Upper lobe of left lung (tissue), 6 donors: Measurements from ENCODE around the gene MALRD1. TPM values are rescaled to one million over a fixed set of nuclear protein-coding genes. Genes with fewer than 3 reads are reported as not detected.

Experiments used
- ATAC-seq, 2 donors: fragments of 200-7000 bp; cut with Tn5 transposase; one replicate each; pipeline ENCODE4 v1.9.1; 2022; ENCODE audit warnings: mild to moderate bottlenecking in 2 of 2, moderate library complexity in 2 of 2; ENCODE audit not compliant: low FRiP score in 2 of 2
- DNase-seq, 2 donors: peaks; one replicate each; pipeline ENCODE4 v3.0.0-alpha.2; 2019 to 2020
- H3K27ac ChIP-seq, 4 donors: fragments of 200-600 bp; sonication (generic); one replicate each; pipeline ENCODE4 v1.5.1; 2016 to 2019
- H3K27me3 ChIP-seq, 4 donors: fragments of 200-600 bp; sonication (generic); one replicate each; pipeline ENCODE4 v1.5.1; 2017 to 2019
- H3K36me3 ChIP-seq, 4 donors: fragments of 200-600 bp; sonication (generic); one replicate each; pipeline ENCODE4 v1.5.1; 2016 to 2019
- H3K4me1 ChIP-seq, 4 donors: fragments of 200-600 bp; sonication (generic); one replicate each; pipeline ENCODE4 v1.5.1; 2018 to 2019
- H3K4me3 ChIP-seq, 4 donors: fragments of 200-600 bp; sonication (generic); one replicate each; pipeline ENCODE4 v1.5.1; 2017 to 2019; ENCODE audit warnings: mild to moderate bottlenecking in 2 of 4, moderate library complexity in 1 of 4
- H3K9me3 ChIP-seq, 4 donors: fragments of 200-600 bp; sonication (generic); one replicate each; pipeline ENCODE4 v1.5.1; 2018 to 2019
- EP300 ChIP-seq, 4 donors: sonication (generic); formaldehyde crosslinking; IDR thresholded peaks; one replicate each; pipeline ENCODE4 v1.5.1; 2017; ENCODE audit warnings: antibody characterized with exemption in 4 of 4, control low read depth in 2 of 4
- POLR2A ChIP-seq, 4 donors: fragments of 450-650 bp; IDR thresholded peaks; one replicate each; pipeline ENCODE4 v1.5.1; 2016 to 2017; ENCODE audit warnings: antibody characterized with exemption in 4 of 4, mild to moderate bottlenecking in 2 of 4
- POLR2AphosphoS5 ChIP-seq, 2 donors: sonication (generic); formaldehyde crosslinking; IDR thresholded peaks; one replicate each; pipeline ENCODE4 v1.5.1; 2017; ENCODE audit warnings: antibody characterized with exemption in 2 of 2
- WGBS, 2 donors: methylation state at CpG; one replicate each; pipeline ENCODE4 v1.1.5; 2017 to 2018; 5-methylcytosine and 5-hydroxymethylcytosine counted together
- total RNA-seq, 6 donors: library from RNA; depleted of rRNA in 4 of 6; stranded (reverse); fragments of >200 nt in 4 of 6; gene quantifications; one replicate each; pipeline versions ENCODE4 v1.1.0 to v1.2.1, GENCODE V29; 2016 to 2021
- TF ChIP-seq, protein P1 (sequence below), 6 experiments: fragments of 450-650 bp in 4 of 6; fragments of 200-600 bp in 2 of 6; sonication (generic) in 2 of 6; IDR thresholded peaks; one replicate each; pipeline ENCODE4 v1.5.1; 2016 to 2019; ENCODE audit warnings: antibody characterized with exemption in 6 of 6
- donor health status: DM: no; HTN: no; CAD: no; lungs with moderate emphysema.
- donor health status: DM: no; HTN: yes; CAD: no; lungs with severe emphysema.

MALRD1 gene
- total RNA-seq, 6 donors from 2014 or later: 2.7 to 21.0 (median 7.5) TPM

DNA sequence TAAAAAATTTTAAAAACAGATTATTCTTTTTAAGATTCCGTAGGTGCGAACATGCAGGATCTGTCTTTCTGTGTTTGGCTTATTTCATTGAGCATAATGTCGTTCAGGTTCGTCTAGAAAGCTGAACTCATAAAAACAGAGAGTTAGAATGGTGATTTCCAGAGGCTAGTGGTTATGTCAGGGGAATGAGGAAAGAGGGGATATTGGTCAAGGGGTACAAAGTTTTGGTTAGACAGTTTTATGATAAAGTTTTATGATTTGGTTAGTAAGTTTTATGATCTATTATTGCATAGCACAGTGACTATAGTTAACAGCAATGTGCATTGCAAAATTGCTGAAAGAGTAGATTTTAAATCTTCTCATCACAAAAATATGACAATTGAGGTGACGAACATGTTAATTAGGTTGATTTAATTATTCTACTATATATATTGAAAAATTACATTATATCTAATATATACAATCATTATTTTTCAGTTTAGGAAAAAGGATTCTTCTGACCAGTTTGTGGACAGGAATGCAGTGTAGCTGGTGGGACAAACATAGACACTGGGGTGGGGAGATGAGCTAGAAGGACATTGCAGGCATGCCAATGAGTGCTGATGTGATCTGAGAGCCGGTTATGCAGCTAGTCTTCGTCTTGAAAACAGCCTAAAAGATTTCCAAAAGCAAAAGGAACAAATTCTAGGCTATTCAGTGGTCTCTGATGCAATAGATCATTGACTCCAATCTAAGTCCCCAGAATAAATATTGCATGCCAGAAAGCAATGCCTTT, 31.3 kb upstream of the MALRD1 start:
- ATAC-seq: no peak
- H3K36me3 ChIP-seq: no peaks in the 10 kb centered on the region
- 79 to 83% methylated on average over 7 of the region's 7 CpGs for WGBS, 2 donors

DNA sequence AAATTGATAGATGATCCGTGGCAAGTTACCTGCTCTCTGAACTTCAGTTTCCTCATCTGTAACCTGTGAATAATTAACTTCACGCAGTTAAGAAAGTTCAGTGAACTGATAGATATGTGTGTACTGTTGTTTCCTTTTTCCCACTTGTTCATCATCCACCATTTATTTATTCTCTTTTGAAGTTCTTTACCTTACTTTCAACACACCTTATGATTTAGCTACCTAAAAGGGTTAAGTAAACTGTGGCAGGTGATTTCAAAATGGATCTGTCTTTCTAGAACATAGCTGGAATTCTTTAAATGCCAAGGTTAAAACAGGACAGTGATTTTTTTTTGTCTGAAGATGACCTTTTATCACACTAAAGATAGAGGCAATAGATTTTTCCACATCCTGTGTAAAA, 27.4 kb upstream of the MALRD1 start:
- no peak for ATAC-seq
- Histone ChIP-seq H3K9me3 (no peaks in the 10 kb centered on the region), H3K27ac (no peak overlapping the region), H3K27me3 (no peaks in the 10 kb centered on the region), H3K4me3 (no peak overlapping the region), H3K4me1 (no peaks in the 10 kb centered on the region), H3K36me3 (no peaks in the 10 kb centered on the region)
- TF ChIP-seq, protein P1, sequence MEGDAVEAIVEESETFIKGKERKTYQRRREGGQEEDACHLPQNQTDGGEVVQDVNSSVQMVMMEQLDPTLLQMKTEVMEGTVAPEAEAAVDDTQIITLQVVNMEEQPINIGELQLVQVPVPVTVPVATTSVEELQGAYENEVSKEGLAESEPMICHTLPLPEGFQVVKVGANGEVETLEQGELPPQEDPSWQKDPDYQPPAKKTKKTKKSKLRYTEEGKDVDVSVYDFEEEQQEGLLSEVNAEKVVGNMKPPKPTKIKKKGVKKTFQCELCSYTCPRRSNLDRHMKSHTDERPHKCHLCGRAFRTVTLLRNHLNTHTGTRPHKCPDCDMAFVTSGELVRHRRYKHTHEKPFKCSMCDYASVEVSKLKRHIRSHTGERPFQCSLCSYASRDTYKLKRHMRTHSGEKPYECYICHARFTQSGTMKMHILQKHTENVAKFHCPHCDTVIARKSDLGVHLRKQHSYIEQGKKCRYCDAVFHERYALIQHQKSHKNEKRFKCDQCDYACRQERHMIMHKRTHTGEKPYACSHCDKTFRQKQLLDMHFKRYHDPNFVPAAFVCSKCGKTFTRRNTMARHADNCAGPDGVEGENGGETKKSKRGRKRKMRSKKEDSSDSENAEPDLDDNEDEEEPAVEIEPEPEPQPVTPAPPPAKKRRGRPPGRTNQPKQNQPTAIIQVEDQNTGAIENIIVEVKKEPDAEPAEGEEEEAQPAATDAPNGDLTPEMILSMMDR (IDR thresholded peaks at IDR 0.05): no peak
- TF ChIP-seq POLR2A (IDR thresholded peaks at IDR 0.05): no peak
- WGBS, 2 donors: 73 to 75% methylated on average over 2 of the region's 2 CpGs
- no peak for DNase-seq

More for the DNA sequence above, 31.3 kb upstream of the MALRD1 start:
- H3K4me3 ChIP-seq: no peak overlapping the region
- H3K4me1 ChIP-seq: no peaks in the 10 kb centered on the region
- no peaks in the 10 kb centered on the region for H3K27me3 ChIP-seq
- no peak overlapping the region for H3K27ac ChIP-seq
- no peak for TF ChIP-seq EP300 (IDR thresholded peaks at IDR 0.05)
- TF ChIP-seq POLR2A (IDR thresholded peaks at IDR 0.05): no peak
- TF ChIP-seq POLR2AphosphoS5 (IDR thresholded peaks at IDR 0.05): no peak
- TF ChIP-seq, protein P1 (IDR thresholded peaks at IDR 0.05): no peak
- H3K9me3 ChIP-seq: peaks cover 0 to 4% (median 0%) of the 10 kb centered on the region in 4 donors
- DNase-seq: no peak

DNA sequence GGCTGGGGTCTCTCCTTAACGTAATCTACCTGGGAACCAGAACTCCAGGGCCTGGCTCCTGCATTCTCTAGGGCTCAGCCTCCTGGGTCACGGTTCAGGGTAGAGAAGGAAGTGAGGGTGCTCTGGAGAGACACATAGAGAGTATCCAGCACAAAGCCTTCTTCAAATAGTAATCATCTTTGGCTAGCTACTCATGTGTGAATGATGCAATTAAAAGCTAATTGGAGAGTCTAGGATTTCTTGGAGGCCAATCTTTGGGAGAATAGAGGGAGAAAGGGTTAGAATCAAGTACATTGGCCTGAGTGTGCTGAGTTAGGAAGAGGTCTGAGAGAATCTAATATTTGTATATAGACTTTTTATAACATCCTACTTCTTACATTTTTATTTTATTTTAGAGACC, 24.0 kb upstream of the MALRD1 start:
- DNase-seq (no peak), ATAC-seq (no peak)
- Histone ChIP-seq H3K36me3 (no peaks in the 10 kb centered on the region), H3K4me1 (no peaks in the 10 kb centered on the region), H3K4me3 (no peak overlapping the region), H3K27ac (no peak overlapping the region), H3K27me3 (no peaks in the 10 kb centered on the region), H3K9me3 (no peaks in the 10 kb centered on the region)
- 72 to 91% methylated on average over 2 of the region's 2 CpGs for WGBS, 2 donors
- TF ChIP-seq, protein P1 (IDR thresholded peaks at IDR 0.05): no peak
- no peak for TF ChIP-seq POLR2AphosphoS5 (IDR thresholded peaks at IDR 0.05)
- TF ChIP-seq POLR2A (IDR thresholded peaks at IDR 0.05): no peak
- TF ChIP-seq EP300 (IDR thresholded peaks at IDR 0.05): no peak

DNA sequence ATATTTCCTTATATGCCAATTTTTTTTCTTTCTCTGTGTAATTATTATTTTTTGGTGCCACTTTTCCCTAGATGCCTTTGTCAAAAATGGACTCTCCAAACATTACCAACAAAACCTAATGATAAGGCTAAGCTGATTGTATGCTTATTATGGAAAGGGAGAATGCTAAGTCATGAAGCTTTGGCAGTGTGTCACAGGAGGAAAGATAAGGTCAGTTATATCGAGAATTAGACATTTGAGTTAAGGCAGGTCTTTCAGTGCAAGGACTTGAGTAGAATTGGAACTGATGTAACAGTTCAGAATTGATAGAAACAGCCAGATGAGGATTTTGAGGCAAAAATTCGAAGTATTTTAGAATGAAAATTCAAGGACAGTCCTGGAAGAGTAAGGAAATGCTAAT, 16.8 kb upstream of the MALRD1 start:
- H3K9me3 ChIP-seq: no peaks in the 10 kb centered on the region
- TF ChIP-seq, protein P1 (IDR thresholded peaks at IDR 0.05): no peak
- no peak for TF ChIP-seq POLR2AphosphoS5 (IDR thresholded peaks at IDR 0.05)
- no peak for TF ChIP-seq POLR2A (IDR thresholded peaks at IDR 0.05)
- no peak for TF ChIP-seq EP300 (IDR thresholded peaks at IDR 0.05)
- no peak overlapping the region for H3K27ac ChIP-seq
- DNase-seq (no peak), ATAC-seq (no peak)
- no peak overlapping the region for H3K4me3 ChIP-seq
- 57 to 72% methylated on average over 2 of the region's 2 CpGs for WGBS, 2 donors
- H3K4me1 ChIP-seq: no peaks in the 10 kb centered on the region
- H3K36me3 ChIP-seq: no peaks in the 10 kb centered on the region
- no peaks in the 10 kb centered on the region for H3K27me3 ChIP-seq

DNA sequence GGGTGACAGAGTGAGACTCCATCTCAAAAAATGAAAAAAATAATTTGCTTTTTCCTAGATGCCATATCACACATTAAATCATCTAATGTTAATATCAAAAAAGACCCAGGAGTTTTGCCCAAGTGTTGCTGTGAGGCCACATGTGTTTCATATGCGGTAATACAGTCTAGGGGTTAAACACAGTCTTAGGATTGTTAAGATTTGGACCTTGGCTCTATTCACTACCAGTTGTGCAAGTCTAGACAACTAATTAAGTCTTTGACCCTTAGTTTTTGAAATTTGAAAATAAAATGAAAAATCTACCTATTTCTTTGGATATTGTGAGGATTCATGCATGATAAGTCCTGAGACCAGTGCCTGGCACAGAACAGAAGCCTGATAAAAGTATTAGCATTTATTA, 14.9 kb upstream of the MALRD1 start:
- DNase-seq (no peak), ATAC-seq (no peak)
- TF ChIP-seq POLR2A (IDR thresholded peaks at IDR 0.05): no peak
- TF ChIP-seq POLR2AphosphoS5 (IDR thresholded peaks at IDR 0.05): no peak
- TF ChIP-seq EP300 (IDR thresholded peaks at IDR 0.05): no peak
- TF ChIP-seq, protein P1 (IDR thresholded peaks at IDR 0.05): no peak
- no peaks in the 10 kb centered on the region for H3K27me3 ChIP-seq
- no peaks in the 10 kb centered on the region for H3K36me3 ChIP-seq
- no peaks in the 10 kb centered on the region for H3K9me3 ChIP-seq
- WGBS, 2 donors: 96% methylated on average over 1 of the region's 1 CpG
- H3K4me3 ChIP-seq: no peak overlapping the region
- no peaks in the 10 kb centered on the region for H3K4me1 ChIP-seq
- no peak overlapping the region for H3K27ac ChIP-seq
